ENCODE results near the gene IL4I1.

DNA sequence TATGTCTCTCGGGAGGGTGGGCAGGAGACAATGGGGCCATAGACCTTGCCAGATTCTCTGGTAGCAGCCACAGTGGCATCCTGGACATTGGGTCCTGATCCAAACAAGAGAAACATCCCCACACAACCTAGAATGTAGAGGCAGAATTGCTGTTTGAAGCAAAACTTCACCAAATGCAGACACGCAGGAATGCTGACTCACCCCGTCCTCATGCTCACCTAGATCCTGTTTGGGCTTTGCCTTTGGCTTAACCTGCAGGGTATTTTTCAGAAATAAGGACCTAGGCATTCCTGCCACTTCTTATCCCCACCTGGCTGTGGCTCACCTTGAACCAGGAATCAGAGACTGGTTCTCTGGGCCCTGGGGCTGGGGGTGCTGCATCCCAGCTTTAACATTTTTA lies 11.9 kb downstream of the IL4I1 start:
- TF ChIP-seq, protein P1, sequence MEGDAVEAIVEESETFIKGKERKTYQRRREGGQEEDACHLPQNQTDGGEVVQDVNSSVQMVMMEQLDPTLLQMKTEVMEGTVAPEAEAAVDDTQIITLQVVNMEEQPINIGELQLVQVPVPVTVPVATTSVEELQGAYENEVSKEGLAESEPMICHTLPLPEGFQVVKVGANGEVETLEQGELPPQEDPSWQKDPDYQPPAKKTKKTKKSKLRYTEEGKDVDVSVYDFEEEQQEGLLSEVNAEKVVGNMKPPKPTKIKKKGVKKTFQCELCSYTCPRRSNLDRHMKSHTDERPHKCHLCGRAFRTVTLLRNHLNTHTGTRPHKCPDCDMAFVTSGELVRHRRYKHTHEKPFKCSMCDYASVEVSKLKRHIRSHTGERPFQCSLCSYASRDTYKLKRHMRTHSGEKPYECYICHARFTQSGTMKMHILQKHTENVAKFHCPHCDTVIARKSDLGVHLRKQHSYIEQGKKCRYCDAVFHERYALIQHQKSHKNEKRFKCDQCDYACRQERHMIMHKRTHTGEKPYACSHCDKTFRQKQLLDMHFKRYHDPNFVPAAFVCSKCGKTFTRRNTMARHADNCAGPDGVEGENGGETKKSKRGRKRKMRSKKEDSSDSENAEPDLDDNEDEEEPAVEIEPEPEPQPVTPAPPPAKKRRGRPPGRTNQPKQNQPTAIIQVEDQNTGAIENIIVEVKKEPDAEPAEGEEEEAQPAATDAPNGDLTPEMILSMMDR (IDR thresholded peaks at IDR 0.05) = no peak
- no peak for TF ChIP-seq POLR2A (IDR thresholded peaks at IDR 0.05)

Data from prostate gland (tissue), 2 donors.